Nephron progenitor cell (in vitro differentiated cells): ENCODE data around the gene PDCD1.

Experiments
- DNase-seq: peaks from one replicate; pipeline ENCODE4 v3.0.0; 2021
- H3K27ac Mint-ChIP-seq: 2 replicates; pipeline ENCODE4 v1.8.0; 2021; ENCODE audit warnings: mild to moderate bottlenecking, moderate library complexity, mixed read lengths
- H3K27me3 Mint-ChIP-seq: 2 replicates; pipeline ENCODE4 v1.8.0; 2021; ENCODE audit warnings: mild to moderate bottlenecking, low read depth, mixed read lengths; ENCODE audit not compliant: poor library complexity
- H3K36me3 Mint-ChIP-seq: 2 replicates; pipeline ENCODE4 v1.8.0; 2021; ENCODE audit warnings: low read depth, mixed read lengths
- H3K4me1 Mint-ChIP-seq: 2 replicates; pipeline ENCODE4 v1.8.0; 2021; ENCODE audit warnings: mixed read lengths
- H3K4me3 Mint-ChIP-seq: 2 replicates; pipeline ENCODE4 v1.8.0; 2021; ENCODE audit warnings: mild to moderate bottlenecking, moderate library complexity, mixed read lengths
- H3K9me3 Mint-ChIP-seq: 2 replicates; pipeline ENCODE4 v1.8.0; 2021; ENCODE audit warnings: mild to moderate bottlenecking, moderate library complexity, mixed read lengths
- CTCF ChIP-seq: fragments of 200-600 bp; sonication (generic); IDR thresholded peaks from 2 replicates; pipeline ENCODE4 v1.5.0; 2021; ENCODE audit warnings: antibody characterized with exemption

Gene PDCD1

DNA sequence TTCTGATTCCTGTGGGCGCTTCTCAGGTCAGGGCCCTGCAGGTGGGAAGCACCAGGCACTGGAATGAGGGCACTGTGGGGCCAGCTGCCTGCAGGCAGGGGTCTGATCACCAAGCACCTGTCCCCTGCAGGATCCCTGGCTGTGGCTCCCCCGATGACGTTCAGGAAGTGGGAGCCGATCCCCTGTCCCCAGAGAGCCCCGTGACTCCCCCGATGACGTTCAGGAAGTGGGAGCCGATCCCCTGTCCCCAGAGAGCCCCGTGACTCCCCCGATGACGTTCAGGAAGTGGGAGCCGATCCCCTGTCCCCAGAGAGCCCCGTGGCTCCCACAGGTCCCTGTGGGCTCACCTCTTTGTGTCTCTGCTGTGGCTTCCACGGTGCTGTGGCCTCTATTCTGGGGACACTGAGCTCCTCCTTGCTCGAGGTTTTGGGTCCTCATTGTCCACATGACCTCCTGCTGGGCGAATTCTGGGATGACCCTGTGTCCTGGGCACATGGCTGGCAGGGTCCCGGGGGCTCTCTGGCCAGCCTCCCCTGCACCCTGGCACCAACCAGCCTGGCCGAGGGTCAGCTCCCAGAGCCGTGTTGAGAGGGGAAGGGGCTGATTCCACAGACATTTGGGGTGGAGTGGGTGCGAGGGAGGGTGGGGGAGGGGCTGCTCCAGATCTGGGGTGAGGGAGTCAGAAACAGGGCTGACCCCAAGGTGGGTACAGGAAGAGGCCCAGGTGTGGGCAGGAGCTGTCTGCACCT lies 44.9 kb downstream of the PDCD1 start:
- no peak overlapping the region for H3K4me3 Mint-ChIP-seq
- H3K4me1 Mint-ChIP-seq: peaks cover 29% of the 10 kb centered on the region
- H3K36me3 Mint-ChIP-seq: no peaks in the 10 kb centered on the region
- H3K9me3 Mint-ChIP-seq: no peaks in the 10 kb centered on the region
- no peak for DNase-seq
- H3K27me3 Mint-ChIP-seq: peaks cover 2% of the 10 kb centered on the region
- no peak overlapping the region for H3K27ac Mint-ChIP-seq
- no peak for TF ChIP-seq CTCF

DNA sequence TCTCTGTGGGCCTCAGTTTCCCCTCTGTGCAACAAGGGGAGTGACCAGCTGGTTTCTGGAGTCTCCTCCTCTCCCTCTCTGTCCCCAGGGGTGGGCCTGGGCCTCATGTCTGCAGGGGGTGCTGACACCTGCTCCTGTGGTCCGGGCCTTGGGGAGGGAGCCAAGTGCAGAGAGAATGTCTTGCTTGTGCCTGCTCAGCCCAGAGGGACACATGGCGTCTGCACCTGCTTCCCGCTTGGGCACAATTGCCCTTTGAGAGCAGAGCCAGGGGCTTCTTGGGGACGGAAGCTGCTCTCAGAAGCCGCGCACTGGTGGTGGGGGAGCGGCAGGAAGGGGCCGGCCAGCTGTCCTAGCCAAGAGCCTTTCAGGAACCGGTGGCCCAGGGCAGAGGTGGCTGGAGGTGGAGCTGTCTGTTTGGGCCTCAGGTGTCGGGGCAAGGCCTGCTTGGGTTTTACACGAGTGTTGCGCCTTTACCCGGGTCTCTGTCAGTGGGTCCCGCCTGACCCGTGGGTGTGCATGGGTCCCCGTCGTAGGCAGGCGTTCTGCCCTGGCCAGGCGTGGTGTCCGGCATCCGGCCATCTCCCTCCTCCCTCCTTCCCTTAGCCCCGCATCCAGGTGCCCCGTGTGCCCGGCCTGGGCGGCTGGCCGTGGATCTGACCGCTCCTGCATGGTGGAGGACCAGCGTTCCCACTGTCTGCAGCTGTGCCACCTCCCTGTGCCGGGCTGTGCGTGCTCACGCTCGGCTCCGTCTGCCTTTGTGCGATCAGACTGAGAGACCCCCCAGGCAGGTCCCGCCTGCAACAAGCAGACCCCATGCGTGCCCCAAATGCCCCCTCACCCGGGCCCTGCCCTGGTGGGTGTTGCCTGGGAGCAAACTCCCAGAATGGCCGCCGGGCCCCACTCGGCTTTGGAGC lies 45.7 kb downstream of the PDCD1 start:
- TF ChIP-seq CTCF: no peak
- H3K27me3 Mint-ChIP-seq: peaks cover 2% of the 10 kb centered on the region
- H3K4me3 Mint-ChIP-seq: no peak overlapping the region
- peaks cover 38% of the 10 kb centered on the region for H3K4me1 Mint-ChIP-seq
- no peaks in the 10 kb centered on the region for H3K9me3 Mint-ChIP-seq
- H3K27ac Mint-ChIP-seq: no peak overlapping the region
- no peak for DNase-seq
- H3K36me3 Mint-ChIP-seq: no peaks in the 10 kb centered on the region

DNA sequence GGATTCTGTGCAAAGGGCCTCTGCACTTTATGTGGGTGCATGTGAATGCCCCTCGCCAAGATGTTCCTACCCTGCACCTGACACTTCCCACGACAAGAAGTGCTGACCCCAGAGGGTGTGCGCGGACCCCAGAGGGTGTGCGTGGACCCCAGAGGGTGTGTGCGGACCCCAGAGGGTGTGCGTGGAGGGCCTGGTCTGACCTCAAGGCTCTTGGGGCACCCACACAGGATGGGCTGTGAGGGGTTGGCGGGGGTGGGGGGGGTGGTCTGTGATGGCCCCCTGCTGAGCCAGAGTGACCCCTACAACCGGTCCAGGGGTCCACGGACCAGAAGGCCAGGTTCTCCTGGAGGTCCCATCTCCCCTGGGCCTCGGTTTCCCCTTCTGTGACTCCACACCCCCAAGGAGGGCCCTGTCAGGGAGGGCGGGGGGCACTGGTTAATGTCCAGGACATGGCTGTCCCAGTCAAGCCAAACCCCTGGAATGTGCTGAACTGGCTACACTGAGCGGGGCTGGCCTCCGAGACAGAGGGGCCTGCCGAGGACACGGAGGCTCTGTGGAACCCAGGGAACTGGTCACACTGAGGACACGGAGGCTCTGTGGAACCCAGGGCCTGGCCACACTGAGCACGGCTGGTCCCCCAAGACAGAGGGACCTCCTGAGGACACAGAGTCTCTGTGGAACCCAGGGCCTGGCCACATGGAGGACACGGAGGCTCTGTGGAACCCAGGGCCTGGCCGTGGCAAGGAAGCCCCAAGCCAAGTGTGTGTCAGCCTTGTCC lies 46.6 kb downstream of the PDCD1 start:
- H3K9me3 Mint-ChIP-seq: no peaks in the 10 kb centered on the region
- H3K4me3 Mint-ChIP-seq: no peak overlapping the region

DNA sequence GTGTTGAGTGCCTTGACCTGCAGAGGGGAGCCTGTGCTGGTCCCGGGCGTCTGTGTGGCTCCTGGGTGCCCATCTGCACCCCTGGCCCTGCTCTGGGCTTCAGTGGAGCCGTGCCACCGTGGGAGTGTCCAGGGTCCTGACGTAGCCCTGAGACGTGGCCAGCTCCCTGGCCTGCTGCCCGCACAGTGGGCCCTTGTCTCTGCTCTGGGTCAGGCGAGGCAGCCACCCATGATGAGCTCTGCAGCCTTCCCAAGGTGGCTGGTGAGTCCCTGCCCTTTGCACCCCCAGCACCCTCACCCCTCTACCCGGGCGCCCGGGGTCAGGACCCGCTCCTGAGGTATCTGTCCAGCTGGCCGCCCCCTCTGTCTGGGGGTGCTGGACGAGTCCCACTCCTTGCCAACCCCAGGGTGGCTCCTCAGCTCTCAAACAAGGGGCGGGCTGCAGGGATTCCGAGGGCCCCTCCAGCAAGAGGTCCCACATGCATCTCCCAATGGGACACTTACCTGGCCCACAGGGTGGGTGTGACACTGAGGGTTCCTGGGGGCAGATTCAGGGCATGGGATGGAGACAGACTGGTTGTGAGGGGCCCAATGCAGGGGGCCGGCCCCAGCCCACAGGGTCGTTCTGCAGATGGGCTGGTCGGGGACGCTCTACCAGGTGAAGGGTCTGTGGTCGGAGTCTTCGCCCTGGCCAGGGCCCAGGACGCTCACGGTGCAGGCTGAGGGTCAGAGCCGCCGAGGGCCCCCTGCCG lies 47.3 kb downstream of the PDCD1 start:
- Mint-ChIP-seq H3K4me1 (peaks cover 34% of the 10 kb centered on the region), H3K27me3 (peaks cover 2% of the 10 kb centered on the region), H3K27ac (no peak overlapping the region), H3K4me3 (no peak overlapping the region), H3K9me3 (no peaks in the 10 kb centered on the region), H3K36me3 (no peaks in the 10 kb centered on the region)
- DNase-seq: peak; percentile 2
- TF ChIP-seq CTCF: no peak

More for the DNA sequence above, 46.6 kb downstream of the PDCD1 start:
- DNase-seq: no peak
- H3K36me3 Mint-ChIP-seq: no peaks in the 10 kb centered on the region
- H3K27ac Mint-ChIP-seq: no peak overlapping the region
- no peak for TF ChIP-seq CTCF
- H3K4me1 Mint-ChIP-seq: peaks cover 34% of the 10 kb centered on the region
- peaks cover 2% of the 10 kb centered on the region for H3K27me3 Mint-ChIP-seq
